Esophagus muscularis mucosa (tissue), 4 donors: ENCODE data around the gene PIK3C2G. TPM values are rescaled to one million over a fixed set of nuclear protein-coding genes. Genes with fewer than 3 reads are reported as not detected.

Experiments
- DNase-seq: peaks from one replicate; pipeline ENCODE4 v3.0.0-alpha.2; 2017; ENCODE audit errors: extremely low spot score
- H3K27ac ChIP-seq, 4 donors: fragments of 200-600 bp; sonication (generic); replicated peaks in 1 of 4; 1 replicate in 3 of 4; 2 replicates in 1 of 4; pipeline ENCODE4 v1.5.1; 2016 to 2019; ENCODE audit warnings: mild to moderate bottlenecking in 1 of 4
- H3K27me3 ChIP-seq, 4 donors: fragments of 200-600 bp; sonication (generic); one replicate each; pipeline versions ENCODE4 v1.5.1 to v1.6.0; 2016 to 2019
- H3K36me3 ChIP-seq, 4 donors: fragments of 200-600 bp; sonication (generic); one replicate each; pipeline ENCODE4 v1.5.1; 2016 to 2019
- H3K4me1 ChIP-seq, 4 donors: fragments of 200-600 bp; sonication (generic); one replicate each; pipeline ENCODE4 v1.5.1; 2016 to 2019
- H3K4me3 ChIP-seq, 4 donors: fragments of 200-600 bp; sonication (generic); 1 replicate in 2 of 4; 2 replicates in 2 of 4; pipeline ENCODE4 v1.5.1; 2016 to 2019; ENCODE audit warnings: mild to moderate bottlenecking in 4 of 4, moderate library complexity in 1 of 4
- H3K9me3 ChIP-seq, 4 donors: fragments of 200-600 bp; sonication (generic); 1 replicate in 3 of 4; 2 replicates in 1 of 4; pipeline ENCODE4 v1.5.1; 2016 to 2019
- CTCF ChIP-seq, 3 experiments: fragments of 200-600 bp in 2 of 3; fragments of 450-650 bp in 1 of 3; sonication (generic) in 2 of 3; IDR thresholded peaks; one replicate each; pipeline ENCODE4 v1.5.1; 2017 to 2019; ENCODE audit warnings: antibody characterized with exemption in 3 of 3, mild to moderate bottlenecking in 2 of 3, moderate library complexity in 1 of 3
- EP300 ChIP-seq: sonication (generic); formaldehyde crosslinking; IDR thresholded peaks from one replicate; pipeline ENCODE4 v1.6.1; 2017; ENCODE audit warnings: antibody characterized with exemption
- POLR2A ChIP-seq: fragments of 450-650 bp; IDR thresholded peaks from one replicate; pipeline ENCODE4 v1.6.1; 2017; ENCODE audit warnings: antibody characterized with exemption, moderate library complexity, mild to moderate bottlenecking, low read depth
- POLR2AphosphoS5 ChIP-seq, 2 donors: sonication (generic); formaldehyde crosslinking; IDR thresholded peaks; one replicate each; pipeline ENCODE4 v1.6.1; 2017; ENCODE audit warnings: antibody characterized with exemption in 2 of 2
- WGBS: methylation state at CpG from one replicate; pipeline ENCODE4 v1.1.5; 2018; 5-methylcytosine and 5-hydroxymethylcytosine counted together
- intact Hi-C: fragments of 100-400 bp; cut with DNase I; formaldehyde crosslinking; loops from one replicate; pipeline ENCODE4 v1.15.1; 2023
- total RNA-seq, 4 donors: library from RNA; depleted of rRNA; stranded (reverse); fragments of >200 nt; gene quantifications; one replicate each; pipeline versions ENCODE4 v1.1.0 to v1.2.1, GENCODE V29; 2016

The PIK3C2G gene
- total RNA-seq, 4 donors from 2014 or later, result 0.06 to 1.2 (median 0.61) TPM

GRCh38 chr12:18352312-18352711 lies 91.0 kb downstream of the PIK3C2G start:
- Histone ChIP-seq H3K27ac (no peak overlapping the region), H3K27me3 (no peaks in the 10 kb centered on the region), H3K4me1 (no peaks in the 10 kb centered on the region), H3K4me3 (no peak overlapping the region), H3K36me3 (no peaks in the 10 kb centered on the region), H3K9me3 (no peaks in the 10 kb centered on the region)
- TF ChIP-seq EP300 (no peak), POLR2AphosphoS5 (IDR thresholded peaks at IDR 0.05) (no peak), CTCF (IDR thresholded peaks at IDR 0.05) (no peak), POLR2A (no peak)
- 83% methylated on average over 5 of the region's 5 CpGs for WGBS
- no peak for DNase-seq
- intact Hi-C loops, result no loop called here

- Histone ChIP-seq H3K27ac (no peak overlapping the region), H3K4me1 (no peaks in the 10 kb centered on the region), H3K9me3 (no peaks in the 10 kb centered on the region), H3K36me3 (no peaks in the 10 kb centered on the region), H3K4me3 (no peak overlapping the region), H3K27me3 (no peaks in the 10 kb centered on the region)
- no peak for TF ChIP-seq CTCF (IDR thresholded peaks at IDR 0.05)
- DNase-seq, result no peak
- 81% methylated on average over 4 of the region's 5 CpGs for WGBS
- intact Hi-C loops, result no loop called here
Measured at GRCh38 chr12:18355429-18355828, 94.1 kb downstream of the PIK3C2G start.

- Histone ChIP-seq H3K27me3 (no peaks in the 10 kb centered on the region), H3K4me1 (no peaks in the 10 kb centered on the region), H3K36me3 (no peaks in the 10 kb centered on the region), H3K4me3 (no peak overlapping the region), H3K27ac (no peak overlapping the region), H3K9me3 (no peaks in the 10 kb centered on the region)
- intact Hi-C loops, result no loop called here
- WGBS, result 86% methylated on average over 2 of the region's 2 CpGs
- no peak for TF ChIP-seq CTCF (IDR thresholded peaks at IDR 0.05)
- no peak for TF ChIP-seq POLR2A
- no peak for TF ChIP-seq EP300
- no peak for TF ChIP-seq POLR2AphosphoS5 (IDR thresholded peaks at IDR 0.05)
- no peak for DNase-seq
Measured at GRCh38 chr12:18358077-18358476, 96.8 kb downstream of the PIK3C2G start.

- Histone ChIP-seq H3K4me1 (no peaks in the 10 kb centered on the region), H3K27me3 (no peaks in the 10 kb centered on the region), H3K36me3 (no peaks in the 10 kb centered on the region), H3K27ac (no peak overlapping the region), H3K9me3 (no peaks in the 10 kb centered on the region), H3K4me3 (no peak overlapping the region)
- DNase-seq, result no peak
- TF ChIP-seq CTCF (IDR thresholded peaks at IDR 0.05), result no peak
- no peak for TF ChIP-seq EP300
- no peak for TF ChIP-seq POLR2A
- no peak for TF ChIP-seq POLR2AphosphoS5 (IDR thresholded peaks at IDR 0.05)
- intact Hi-C loops, result no loop called here
- WGBS, result 100% methylated on average over 2 of the region's 2 CpGs
Measured at GRCh38 chr12:18358930-18359329, 97.6 kb downstream of the PIK3C2G start.

- Histone ChIP-seq H3K4me1 (no peaks in the 10 kb centered on the region), H3K36me3 (no peaks in the 10 kb centered on the region), H3K27ac (no peak overlapping the region), H3K4me3 (no peak overlapping the region), H3K9me3 (no peaks in the 10 kb centered on the region), H3K27me3 (no peaks in the 10 kb centered on the region)
- DNase-seq, result no peak
- intact Hi-C loops, result no loop called here
- no peak for TF ChIP-seq POLR2AphosphoS5 (IDR thresholded peaks at IDR 0.05)
- TF ChIP-seq CTCF (IDR thresholded peaks at IDR 0.05), result no peak
- TF ChIP-seq EP300, result no peak
Measured at GRCh38 chr12:18361433-18361832, 100.1 kb downstream of the PIK3C2G start.
